Cardiac muscle cell (in vitro differentiated cells and primary cell): ENCODE data around the gene WNT7B. TPM values are rescaled to one million over a fixed set of nuclear protein-coding genes. Genes with fewer than 3 reads are reported as not detected.

Experiments used
- DNase-seq, 2 donors: peaks; one replicate each; pipeline versions ENCODE4 v3.0.0 to v3.0.0-alpha.2; 2010 to 2017; ENCODE audit warnings: low read depth in 1 of 2, low spot score in 1 of 2
- H3K27ac ChIP-seq: fragments of 200-600 bp; sonication (generic); 2 replicates; pipeline ENCODE4 v1.5.1; 2016
- H3K27me3 ChIP-seq: fragments of 200-600 bp; sonication (generic); 2 replicates; pipeline ENCODE4 v1.6.0; 2016; ENCODE audit warnings: control low read depth
- H3K36me3 ChIP-seq: fragments of 200-600 bp; sonication (generic); 2 replicates; pipeline ENCODE4 v1.5.1; 2016; ENCODE audit warnings: control low read depth
- H3K4me1 ChIP-seq: fragments of 200-600 bp; sonication (generic); 2 replicates; pipeline ENCODE4 v1.8.1; 2017; ENCODE audit warnings: low read depth, mild to moderate bottlenecking, mixed run types
- H3K4me3 ChIP-seq: fragments of 200-600 bp; sonication (generic); 2 replicates; pipeline ENCODE4 v1.5.1; 2016; ENCODE audit warnings: mild to moderate bottlenecking
- H3K9me3 ChIP-seq: fragments of 200-600 bp; sonication (generic); 2 replicates; pipeline ENCODE4 v1.5.1; 2017; ENCODE audit warnings: low read depth, mild to moderate bottlenecking, control low read depth
- polyA plus RNA-seq: library from polyadenylated mRNA; unstranded; fragments of >200 nt; fragmentation: Nextera tagmentation; extraction: Ambion mirVana; gene quantifications from 2 replicates; pipeline ENCODE4 v1.2.1, GENCODE V29; 2016
- total RNA-seq: library from RNA; depleted of rRNA; stranded (reverse); fragments of >200 nt; gene quantifications from 2 replicates; pipeline ENCODE4 v1.2.3, GENCODE V29; 2016
- TF ChIP-seq, protein P1 (sequence below): IDR thresholded peaks from 2 replicates; pipeline ENCODE4 v1.5.1; 2012; ENCODE audit warnings: low read depth, mild to moderate bottlenecking, low read length

Gene WNT7B
- total RNA-seq, result not detected in 2 replicates
- not detected in 2 replicates for polyA plus RNA-seq

DNA sequence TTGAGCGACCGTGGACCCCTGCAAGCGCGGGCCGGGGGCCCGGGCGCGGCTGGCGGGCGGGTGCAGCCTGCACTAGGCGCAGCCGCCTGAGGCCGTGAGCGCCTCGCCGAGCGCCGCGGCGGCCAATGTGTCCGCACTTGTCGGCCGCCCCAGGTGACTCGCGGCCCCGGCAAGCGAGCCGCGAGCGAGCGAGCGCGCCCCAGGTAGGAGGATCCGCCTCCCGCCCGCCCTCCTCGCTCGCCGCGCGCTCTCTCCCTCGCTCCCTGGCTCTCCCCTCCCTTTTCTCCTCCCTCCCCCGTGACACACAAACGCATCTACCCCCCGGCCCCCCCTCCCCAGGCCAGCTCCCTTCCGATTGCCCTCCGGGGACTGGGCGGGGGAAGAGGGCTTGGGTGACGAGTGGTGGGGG is at the start of gene WNT7B:
TSS of gene WNT7B (minus strand) at position 160 of the 409 bp plus-strand sequence. CDS start 408 bp downstream, outside the sequence.
- Histone ChIP-seq H3K36me3 (no peaks in the 10 kb centered on the region), H3K9me3 (no peaks in the 10 kb centered on the region), H3K27me3 (peaks cover 77% of the 10 kb centered on the region), H3K4me3 (peak within 1 kb of the TSS; percentile 12), H3K27ac (no peak within 1 kb of the TSS), H3K4me1 (no peaks in the 10 kb centered on the region)
- DNase-seq, result peak in 1 of 2 donors; percentile 50
- TF ChIP-seq, protein P1, sequence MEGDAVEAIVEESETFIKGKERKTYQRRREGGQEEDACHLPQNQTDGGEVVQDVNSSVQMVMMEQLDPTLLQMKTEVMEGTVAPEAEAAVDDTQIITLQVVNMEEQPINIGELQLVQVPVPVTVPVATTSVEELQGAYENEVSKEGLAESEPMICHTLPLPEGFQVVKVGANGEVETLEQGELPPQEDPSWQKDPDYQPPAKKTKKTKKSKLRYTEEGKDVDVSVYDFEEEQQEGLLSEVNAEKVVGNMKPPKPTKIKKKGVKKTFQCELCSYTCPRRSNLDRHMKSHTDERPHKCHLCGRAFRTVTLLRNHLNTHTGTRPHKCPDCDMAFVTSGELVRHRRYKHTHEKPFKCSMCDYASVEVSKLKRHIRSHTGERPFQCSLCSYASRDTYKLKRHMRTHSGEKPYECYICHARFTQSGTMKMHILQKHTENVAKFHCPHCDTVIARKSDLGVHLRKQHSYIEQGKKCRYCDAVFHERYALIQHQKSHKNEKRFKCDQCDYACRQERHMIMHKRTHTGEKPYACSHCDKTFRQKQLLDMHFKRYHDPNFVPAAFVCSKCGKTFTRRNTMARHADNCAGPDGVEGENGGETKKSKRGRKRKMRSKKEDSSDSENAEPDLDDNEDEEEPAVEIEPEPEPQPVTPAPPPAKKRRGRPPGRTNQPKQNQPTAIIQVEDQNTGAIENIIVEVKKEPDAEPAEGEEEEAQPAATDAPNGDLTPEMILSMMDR, result no peak

DNA sequence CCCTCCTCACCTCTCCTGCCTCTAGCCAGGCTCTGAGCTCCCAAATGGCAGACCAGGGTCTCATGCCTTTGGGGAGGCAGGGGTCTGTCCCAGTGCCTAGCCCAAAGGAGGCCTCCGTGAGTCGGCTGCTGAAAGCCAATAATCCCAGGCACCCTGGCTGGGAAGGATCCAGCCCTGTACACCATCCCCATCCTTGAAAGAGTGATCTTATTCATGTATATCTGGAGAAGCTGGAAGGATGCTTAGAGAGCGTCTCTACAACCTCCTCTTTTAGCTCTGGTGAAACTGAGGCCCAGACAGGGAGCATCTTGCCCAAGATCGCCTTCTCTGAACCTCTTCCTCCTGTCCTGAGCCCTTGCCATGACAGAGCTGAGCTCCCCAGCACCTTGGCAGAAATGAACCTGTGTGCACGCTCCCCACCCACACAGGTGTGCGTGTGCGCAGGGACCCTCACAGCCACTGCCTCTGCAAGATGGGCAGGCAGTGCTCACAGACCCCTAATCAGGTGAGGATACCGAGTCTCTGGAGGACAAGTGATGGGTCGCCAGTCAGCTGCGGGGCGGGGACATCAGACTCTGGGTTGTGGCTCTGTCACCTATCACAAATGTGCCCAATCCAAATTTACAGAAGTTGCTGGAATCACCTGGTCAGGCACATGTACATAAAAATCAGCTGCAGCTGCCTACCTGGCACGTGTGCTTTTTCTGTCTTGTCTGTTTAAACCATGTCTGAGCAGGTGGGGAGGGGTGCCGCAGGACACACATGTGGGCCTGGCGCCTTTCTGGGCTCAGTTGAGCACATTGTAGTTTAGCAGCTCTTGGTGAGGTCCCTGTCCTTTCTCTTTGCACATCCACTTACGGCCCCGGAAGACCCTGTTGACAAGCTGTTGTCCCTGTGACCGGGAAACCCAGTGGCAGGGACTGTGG is 49.3 kb upstream of the WNT7B start:
- TF ChIP-seq, protein P1, result no peak
- Histone ChIP-seq H3K9me3 (no peaks in the 10 kb centered on the region), H3K4me3 (no peak overlapping the region), H3K4me1 (no peaks in the 10 kb centered on the region), H3K27me3 (peaks cover 65% of the 10 kb centered on the region), H3K27ac (no peak overlapping the region), H3K36me3 (no peaks in the 10 kb centered on the region)
- DNase-seq, result no peak

DNA sequence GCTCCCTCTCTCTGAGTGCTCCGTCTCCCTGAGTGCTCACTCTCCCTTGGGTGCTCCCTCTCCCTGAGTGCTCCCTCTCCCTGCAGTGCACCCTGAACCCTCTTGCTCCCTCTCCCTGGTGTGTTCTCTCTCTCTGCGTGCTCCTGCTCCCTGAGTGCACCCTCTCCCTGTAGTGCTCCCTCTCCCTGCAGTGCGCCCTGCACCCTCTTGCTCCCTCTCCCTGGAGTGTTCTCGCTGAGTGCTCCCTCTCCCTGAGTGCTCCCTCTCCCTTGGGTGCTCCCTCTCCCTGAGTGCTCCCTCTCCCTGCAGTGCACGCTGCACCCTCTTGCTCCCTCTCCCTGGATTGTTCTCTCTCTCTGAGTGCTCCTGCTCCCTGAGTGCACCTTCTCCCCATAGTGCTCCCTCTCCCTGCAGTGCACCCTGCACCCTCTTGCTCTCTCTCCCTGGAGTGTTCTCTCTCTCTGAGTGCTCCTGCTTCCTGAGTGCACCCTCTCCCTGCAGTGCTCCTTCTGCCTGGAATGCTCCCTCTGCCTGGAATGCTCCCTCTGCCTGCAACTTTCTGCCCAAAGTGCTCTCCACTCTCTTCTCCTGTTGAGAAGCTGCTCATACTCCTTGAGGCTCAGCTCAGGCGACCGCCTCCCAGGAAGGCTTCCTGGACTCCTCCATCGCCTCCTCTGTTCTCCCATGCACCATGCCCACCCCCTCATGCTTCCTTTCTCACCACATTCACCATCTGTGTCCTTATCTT is 48.4 kb upstream of the WNT7B start:
- Histone ChIP-seq H3K4me3 (no peak overlapping the region), H3K27ac (no peak overlapping the region), H3K9me3 (no peaks in the 10 kb centered on the region), H3K27me3 (peaks cover 65% of the 10 kb centered on the region), H3K4me1 (no peaks in the 10 kb centered on the region), H3K36me3 (no peaks in the 10 kb centered on the region)
- TF ChIP-seq, protein P1, result no peak
- DNase-seq, result no peak

DNA sequence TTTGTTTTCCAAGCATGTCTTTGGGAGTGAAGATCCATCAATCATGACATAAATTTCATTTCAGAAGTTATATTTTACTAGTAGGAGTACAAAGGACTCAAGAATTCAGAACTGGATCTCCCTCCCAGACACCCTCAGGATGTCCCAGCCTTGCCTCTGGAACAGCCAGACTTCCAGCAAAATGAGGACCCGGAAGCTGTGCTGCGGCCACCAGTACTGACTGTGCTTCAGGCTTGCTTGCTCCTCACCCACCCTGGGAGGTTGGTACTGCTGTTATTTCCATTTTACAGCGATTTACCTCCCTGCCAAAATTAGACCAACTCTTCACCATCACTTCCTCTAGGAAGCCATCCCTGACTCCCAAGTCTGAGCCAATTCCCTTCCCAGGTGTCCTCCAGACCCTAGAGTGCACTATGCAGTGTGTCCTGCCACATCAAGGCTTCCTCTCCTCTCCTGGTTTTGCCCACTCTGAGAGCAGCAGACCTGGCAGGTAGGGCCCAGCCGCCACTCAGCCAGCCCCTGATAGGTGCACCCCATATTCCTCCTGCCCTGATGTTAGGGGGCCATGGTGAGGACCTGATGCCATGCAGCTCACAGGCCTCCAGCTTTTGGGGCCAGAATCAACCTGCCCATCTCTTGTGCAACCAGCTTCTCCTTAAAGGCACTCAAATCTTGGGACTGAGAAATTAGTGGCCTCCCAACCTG is 47.3 kb upstream of the WNT7B start:
- H3K4me1 ChIP-seq, result no peaks in the 10 kb centered on the region
- TF ChIP-seq, protein P1, result no peak
- H3K9me3 ChIP-seq, result no peaks in the 10 kb centered on the region
- no peaks in the 10 kb centered on the region for H3K36me3 ChIP-seq
- peaks cover 65% of the 10 kb centered on the region for H3K27me3 ChIP-seq
- no peak overlapping the region for H3K27ac ChIP-seq
- no peak for DNase-seq
- no peak overlapping the region for H3K4me3 ChIP-seq

DNA sequence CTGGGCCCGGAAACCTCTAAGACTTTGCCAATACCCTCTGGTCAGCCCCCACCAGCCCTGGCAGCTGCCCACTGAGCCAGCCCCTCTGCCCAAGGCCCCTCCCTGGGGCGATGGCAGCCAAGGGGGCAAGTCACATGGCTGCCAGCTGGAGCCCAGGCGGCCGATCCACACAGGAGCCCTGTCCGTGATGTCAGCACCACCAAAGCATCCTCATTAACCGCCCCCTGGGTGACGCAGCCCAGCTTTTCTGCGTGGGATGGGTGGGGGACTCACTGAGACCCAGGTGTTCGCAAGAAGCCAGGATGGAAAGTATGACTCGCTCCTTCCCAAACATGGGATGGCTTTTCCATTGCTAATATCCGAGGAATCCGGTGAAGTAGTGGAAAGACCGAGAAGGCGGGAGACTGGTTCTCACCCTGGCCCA is 46.6 kb upstream of the WNT7B start:
- Histone ChIP-seq H3K9me3 (no peaks in the 10 kb centered on the region), H3K4me1 (no peaks in the 10 kb centered on the region), H3K4me3 (no peak overlapping the region), H3K27ac (no peak overlapping the region), H3K27me3 (peaks cover 58% of the 10 kb centered on the region), H3K36me3 (no peaks in the 10 kb centered on the region)
- TF ChIP-seq, protein P1, result no peak
- DNase-seq, result peak in 1 of 2 donors; percentile 58
